ENCODE data around the gene CLEC4M.

DNA sequence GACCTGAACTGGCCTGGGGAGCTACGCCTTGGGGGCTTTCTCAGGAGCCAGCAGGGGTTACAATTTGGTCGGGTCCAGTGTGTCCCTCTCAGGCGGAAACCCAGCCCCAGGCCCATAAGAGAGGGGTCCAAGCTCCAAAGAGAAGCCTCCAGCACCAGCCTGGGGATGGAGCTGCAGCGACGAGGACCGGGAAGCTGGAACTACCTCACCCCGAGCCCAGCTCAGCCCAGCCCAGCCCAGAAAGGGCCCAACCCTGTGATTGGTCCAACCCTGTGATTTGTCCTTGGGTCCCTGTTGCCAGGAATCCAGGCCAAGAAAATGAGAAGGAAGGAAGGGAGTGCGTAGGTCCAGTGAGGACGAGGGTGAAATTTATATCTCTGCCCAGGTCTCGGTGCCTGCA is 24.1 kb downstream of the CLEC4M start:
- TF ChIP-seq, protein P1, sequence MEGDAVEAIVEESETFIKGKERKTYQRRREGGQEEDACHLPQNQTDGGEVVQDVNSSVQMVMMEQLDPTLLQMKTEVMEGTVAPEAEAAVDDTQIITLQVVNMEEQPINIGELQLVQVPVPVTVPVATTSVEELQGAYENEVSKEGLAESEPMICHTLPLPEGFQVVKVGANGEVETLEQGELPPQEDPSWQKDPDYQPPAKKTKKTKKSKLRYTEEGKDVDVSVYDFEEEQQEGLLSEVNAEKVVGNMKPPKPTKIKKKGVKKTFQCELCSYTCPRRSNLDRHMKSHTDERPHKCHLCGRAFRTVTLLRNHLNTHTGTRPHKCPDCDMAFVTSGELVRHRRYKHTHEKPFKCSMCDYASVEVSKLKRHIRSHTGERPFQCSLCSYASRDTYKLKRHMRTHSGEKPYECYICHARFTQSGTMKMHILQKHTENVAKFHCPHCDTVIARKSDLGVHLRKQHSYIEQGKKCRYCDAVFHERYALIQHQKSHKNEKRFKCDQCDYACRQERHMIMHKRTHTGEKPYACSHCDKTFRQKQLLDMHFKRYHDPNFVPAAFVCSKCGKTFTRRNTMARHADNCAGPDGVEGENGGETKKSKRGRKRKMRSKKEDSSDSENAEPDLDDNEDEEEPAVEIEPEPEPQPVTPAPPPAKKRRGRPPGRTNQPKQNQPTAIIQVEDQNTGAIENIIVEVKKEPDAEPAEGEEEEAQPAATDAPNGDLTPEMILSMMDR (IDR thresholded peaks at IDR 0.05; ENCODE audit: borderline replicate concordance, extremely low read depth, low read length, poor library complexity, severe bottlenecking), result no peak
- no peak for TF ChIP-seq EZH2 (IDR thresholded peaks at IDR 0.05; ENCODE audit: borderline replicate concordance, low read depth, low read length, severe bottlenecking)

Measured in DND-41 (cell line).